ENCODE results near the gene CHD9.
"Not testable (repeated sequence)": the region's sequence is repeated elsewhere in the genome, so short reads cannot be mapped to it uniquely, and the experiment has no call there.

The CHD9 gene

DNA sequence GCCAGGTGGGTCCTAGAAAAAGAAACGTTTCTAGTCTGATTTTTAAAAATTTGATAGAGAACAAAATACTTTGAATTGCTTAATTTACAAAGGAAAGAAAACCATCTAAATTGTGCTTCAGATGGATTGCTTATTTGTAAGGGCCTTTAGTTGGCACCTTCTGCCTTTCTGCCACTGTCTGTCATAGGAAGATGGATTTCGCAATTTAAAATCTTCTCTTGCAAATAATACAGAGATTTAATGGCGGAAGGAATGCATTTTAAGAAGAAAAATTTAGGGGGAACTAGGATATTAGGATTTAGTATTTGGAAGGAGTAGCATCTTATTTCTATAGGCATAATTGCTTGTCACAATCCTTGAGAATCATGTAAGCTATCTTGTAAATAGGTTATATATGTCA lies 204.0 kb downstream of the CHD9 start:
- no peak overlapping the region for H3K4me3 ChIP-seq (ENCODE audit: low read depth, low read length)
- TF ChIP-seq, protein P1, sequence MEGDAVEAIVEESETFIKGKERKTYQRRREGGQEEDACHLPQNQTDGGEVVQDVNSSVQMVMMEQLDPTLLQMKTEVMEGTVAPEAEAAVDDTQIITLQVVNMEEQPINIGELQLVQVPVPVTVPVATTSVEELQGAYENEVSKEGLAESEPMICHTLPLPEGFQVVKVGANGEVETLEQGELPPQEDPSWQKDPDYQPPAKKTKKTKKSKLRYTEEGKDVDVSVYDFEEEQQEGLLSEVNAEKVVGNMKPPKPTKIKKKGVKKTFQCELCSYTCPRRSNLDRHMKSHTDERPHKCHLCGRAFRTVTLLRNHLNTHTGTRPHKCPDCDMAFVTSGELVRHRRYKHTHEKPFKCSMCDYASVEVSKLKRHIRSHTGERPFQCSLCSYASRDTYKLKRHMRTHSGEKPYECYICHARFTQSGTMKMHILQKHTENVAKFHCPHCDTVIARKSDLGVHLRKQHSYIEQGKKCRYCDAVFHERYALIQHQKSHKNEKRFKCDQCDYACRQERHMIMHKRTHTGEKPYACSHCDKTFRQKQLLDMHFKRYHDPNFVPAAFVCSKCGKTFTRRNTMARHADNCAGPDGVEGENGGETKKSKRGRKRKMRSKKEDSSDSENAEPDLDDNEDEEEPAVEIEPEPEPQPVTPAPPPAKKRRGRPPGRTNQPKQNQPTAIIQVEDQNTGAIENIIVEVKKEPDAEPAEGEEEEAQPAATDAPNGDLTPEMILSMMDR (IDR thresholded peaks at IDR 0.05; ENCODE audit: insufficient read depth, low read depth, low read length, missing control alignments) = no peak
- DNase-seq (ENCODE audit: low read depth) = no peak

DNA sequence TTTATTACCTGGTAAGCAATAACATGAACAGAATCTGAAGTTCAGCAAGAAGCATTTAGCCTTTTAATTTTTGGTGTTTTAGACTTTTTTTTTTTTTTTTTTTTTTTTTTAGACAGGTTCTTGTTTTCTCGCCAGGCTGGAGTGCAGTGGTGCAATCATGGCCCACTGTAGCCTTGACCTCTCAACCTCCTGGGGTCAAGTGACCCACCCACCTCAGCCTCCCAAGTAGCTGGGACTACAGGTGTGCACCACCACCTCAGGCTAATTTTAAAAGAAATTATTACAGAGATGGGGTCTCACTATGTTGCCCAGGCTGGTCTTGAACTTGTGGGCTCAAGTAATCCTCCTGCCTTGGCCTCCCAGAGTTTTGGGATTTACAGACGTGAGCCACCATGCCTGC lies 206.5 kb downstream of the CHD9 start:
- H3K4me3 ChIP-seq (ENCODE audit: low read depth, low read length) = no peak overlapping the region
- TF ChIP-seq, protein P1 (IDR thresholded peaks at IDR 0.05; ENCODE audit: insufficient read depth, low read depth, low read length, missing control alignments) = no peak
- DNase-seq (ENCODE audit: low read depth) = no peak

DNA sequence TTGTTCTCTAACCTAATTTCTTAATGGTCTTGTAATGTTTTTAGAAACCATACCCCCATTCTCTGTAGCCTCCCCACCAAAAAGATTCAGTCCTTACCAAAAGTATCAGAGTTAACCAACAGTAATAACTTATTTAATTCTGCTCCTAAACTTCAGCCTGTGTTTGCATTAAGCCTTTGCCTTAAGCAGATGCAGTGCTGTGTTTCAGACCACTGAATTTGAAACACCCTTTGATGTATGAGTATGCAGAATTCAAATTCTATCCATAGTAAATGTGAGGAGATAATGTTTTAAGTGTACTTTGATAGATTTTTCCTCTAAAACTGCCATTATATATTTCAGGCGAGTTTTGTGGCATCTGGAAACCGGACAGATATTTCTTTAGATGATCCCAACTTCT lies 207.9 kb downstream of the CHD9 start:
- TF ChIP-seq, protein P1 (IDR thresholded peaks at IDR 0.05; ENCODE audit: insufficient read depth, low read depth, low read length, missing control alignments) = no peak
- no peak overlapping the region for H3K4me3 ChIP-seq (ENCODE audit: low read depth, low read length)
- DNase-seq (ENCODE audit: low read depth) = no peak

DNA sequence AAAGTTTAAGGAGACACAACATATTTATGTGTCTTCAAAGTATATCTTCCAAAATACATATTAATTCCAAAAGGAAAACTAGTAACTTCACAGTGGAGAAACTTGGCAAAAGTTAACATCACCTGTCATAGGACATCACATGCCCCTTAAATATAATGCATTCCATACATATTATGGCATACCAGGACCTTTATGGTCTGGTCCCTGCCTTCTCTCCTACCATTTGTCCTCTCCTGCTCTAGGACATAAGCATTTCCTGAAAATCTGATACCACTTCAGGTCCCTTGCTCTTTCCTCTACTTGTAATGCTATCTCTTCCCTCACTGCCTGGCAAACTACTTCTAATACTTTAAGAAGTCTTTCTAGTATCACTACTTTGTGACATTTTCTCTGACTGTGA lies 211.4 kb downstream of the CHD9 start:
- TF ChIP-seq, protein P1 (IDR thresholded peaks at IDR 0.05; ENCODE audit: insufficient read depth, low read depth, low read length, missing control alignments) = no peak
- DNase-seq (ENCODE audit: low read depth) = no peak
- no peak overlapping the region for H3K4me3 ChIP-seq (ENCODE audit: low read depth, low read length)

DNA sequence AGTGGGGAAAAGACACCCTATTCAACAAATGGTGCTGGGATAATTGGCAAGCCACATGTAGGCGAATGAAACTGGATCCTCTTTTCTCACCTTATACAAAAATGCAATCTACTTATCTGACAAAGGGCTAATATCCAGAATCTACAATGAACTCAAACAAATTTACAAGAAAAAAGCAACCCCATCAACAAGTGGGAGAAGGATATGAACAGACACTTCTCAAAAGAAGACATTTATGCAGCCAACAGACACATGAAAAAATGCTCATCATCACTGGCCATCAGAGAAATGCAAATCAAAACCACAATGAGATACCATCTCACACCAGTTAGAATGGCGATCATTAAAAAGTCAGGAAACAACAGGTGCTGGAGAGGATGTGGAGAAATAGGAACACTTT lies 223.7 kb downstream of the CHD9 start:
- H3K4me3 ChIP-seq (ENCODE audit: low read depth, low read length); DNase-seq (ENCODE audit: low read depth): not testable (repeated sequence)

DNA sequence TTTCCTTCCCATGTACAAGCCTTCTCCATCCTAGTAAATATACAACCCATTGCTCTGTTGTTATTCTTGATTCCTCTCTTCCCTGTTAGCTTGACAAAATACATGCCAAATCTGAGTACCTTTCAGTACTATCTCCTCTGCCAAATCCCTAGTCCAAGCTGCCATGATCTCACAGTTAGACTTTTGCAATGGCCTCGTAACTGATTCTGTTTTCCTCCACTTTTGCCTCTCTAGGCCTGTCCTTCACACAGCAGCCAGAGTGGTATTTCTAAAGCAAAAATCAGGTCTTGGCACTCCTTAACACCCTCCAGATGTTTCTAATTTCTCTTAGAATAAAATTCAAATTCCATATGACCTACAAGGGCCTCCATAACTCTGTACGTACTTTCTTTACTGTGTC lies 226.5 kb downstream of the CHD9 start:
- DNase-seq (ENCODE audit: low read depth) = no peak
- H3K4me3 ChIP-seq (ENCODE audit: low read depth, low read length) = no peak overlapping the region

DNA sequence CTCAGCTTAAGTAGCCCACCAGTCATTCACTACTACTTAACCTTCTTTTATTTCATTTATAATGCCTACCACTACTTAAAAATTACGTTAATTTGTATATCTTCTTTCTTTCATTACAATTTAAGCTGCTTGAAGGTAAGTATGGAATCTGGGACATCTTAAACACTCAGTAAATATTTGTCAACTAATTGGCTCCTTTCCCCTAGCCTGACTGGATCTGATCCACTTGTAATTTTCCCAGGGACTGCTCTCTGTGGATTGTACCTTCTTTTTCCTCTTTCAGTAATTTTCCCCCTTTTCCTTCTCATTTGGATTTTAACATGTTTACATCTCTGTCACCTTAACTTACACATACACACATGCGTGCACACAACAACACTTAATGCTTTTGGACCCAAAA lies 227.1 kb downstream of the CHD9 start:
- TF ChIP-seq, protein P1 (IDR thresholded peaks at IDR 0.05; ENCODE audit: insufficient read depth, low read depth, low read length, missing control alignments) = no peak
- DNase-seq (ENCODE audit: low read depth) = no peak
- H3K4me3 ChIP-seq (ENCODE audit: low read depth, low read length) = no peak overlapping the region

More for the DNA sequence above, 226.5 kb downstream of the CHD9 start:
- TF ChIP-seq, protein P1 (IDR thresholded peaks at IDR 0.05; ENCODE audit: insufficient read depth, low read depth, low read length, missing control alignments) = no peak
